HCT116 (cell line): Measurements from ENCODE around the gene TMEM223.

Source experiments
- EZH2 ChIP-seq: fragments of 200-600 bp; sonication (generic); IDR thresholded peaks from 2 replicates; pipeline ENCODE4 v1.6.1; 2017; ENCODE audit warnings: antibody characterized with exemption, mixed run types
- POLR2A ChIP-seq: IDR thresholded peaks from 2 replicates; pipeline ENCODE4 v1.7.0; 2011; ENCODE audit warnings: borderline replicate concordance; ENCODE audit not compliant: insufficient read depth, insufficient read length; ENCODE audit errors: extremely low read depth
- ZFX ChIP-seq: fragments of 450-650 bp; IDR thresholded peaks from 2 replicates; pipeline ENCODE4 v1.6.1; 2017
- TF ChIP-seq, protein P1 (sequence below): IDR thresholded peaks from 2 replicates; pipeline ENCODE4 v1.6.1; 2012
- TF ChIP-seq, protein P2 (sequence below), 3 experiments: fragments of 200-600 bp in 1 of 3; sonication (generic) in 1 of 3; IDR thresholded peaks in 2 of 3; conservative IDR thresholded peaks in 1 of 3; 2 replicates each; pipeline ENCODE4 v1.5.1; 2012 to 2017; ENCODE audit warnings: low read depth in 2 of 3, low read length in 2 of 3, antibody characterized with exemption in 1 of 3, borderline replicate concordance in 1 of 3, control low read depth in 1 of 3, mild to moderate bottlenecking in 1 of 3, mixed read lengths in 1 of 3, mixed run types in 1 of 3, moderate library complexity in 1 of 3; ENCODE audit not compliant: insufficient read depth in 1 of 3

DNA sequence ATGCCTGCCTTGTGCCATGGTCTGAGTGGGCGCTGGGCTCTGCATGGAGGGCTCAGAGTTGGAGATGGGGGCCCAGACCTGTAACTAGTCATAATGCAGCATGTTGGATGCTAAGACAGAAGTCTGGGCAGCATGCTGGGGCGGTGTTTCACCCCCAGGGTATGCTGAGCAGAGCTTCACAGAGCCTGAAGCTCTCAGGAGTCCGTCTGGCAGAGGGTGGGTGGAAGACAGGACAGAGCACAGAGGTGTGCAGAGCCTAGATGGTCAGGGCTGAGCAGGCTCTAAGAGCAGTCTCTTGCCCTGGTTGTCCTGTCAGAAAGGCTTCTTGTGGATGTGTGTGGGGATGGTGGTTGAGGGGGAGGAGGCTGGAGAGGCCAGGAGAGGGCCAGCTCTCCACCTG, 13.4 kb downstream of the TMEM223 start:
- TF ChIP-seq, protein P1, sequence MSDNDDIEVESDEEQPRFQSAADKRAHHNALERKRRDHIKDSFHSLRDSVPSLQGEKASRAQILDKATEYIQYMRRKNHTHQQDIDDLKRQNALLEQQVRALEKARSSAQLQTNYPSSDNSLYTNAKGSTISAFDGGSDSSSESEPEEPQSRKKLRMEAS = no peak
- no peak for TF ChIP-seq ZFX
- TF ChIP-seq POLR2A = no peak
- TF ChIP-seq EZH2 = no peak
- TF ChIP-seq, protein P2, sequence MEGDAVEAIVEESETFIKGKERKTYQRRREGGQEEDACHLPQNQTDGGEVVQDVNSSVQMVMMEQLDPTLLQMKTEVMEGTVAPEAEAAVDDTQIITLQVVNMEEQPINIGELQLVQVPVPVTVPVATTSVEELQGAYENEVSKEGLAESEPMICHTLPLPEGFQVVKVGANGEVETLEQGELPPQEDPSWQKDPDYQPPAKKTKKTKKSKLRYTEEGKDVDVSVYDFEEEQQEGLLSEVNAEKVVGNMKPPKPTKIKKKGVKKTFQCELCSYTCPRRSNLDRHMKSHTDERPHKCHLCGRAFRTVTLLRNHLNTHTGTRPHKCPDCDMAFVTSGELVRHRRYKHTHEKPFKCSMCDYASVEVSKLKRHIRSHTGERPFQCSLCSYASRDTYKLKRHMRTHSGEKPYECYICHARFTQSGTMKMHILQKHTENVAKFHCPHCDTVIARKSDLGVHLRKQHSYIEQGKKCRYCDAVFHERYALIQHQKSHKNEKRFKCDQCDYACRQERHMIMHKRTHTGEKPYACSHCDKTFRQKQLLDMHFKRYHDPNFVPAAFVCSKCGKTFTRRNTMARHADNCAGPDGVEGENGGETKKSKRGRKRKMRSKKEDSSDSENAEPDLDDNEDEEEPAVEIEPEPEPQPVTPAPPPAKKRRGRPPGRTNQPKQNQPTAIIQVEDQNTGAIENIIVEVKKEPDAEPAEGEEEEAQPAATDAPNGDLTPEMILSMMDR (IDR thresholded peaks at IDR 0.05 in 2 of 3, conservative IDR thresholded peaks at IDR 0.05 in 1 of 3; ENCODE audit: borderline replicate concordance in 1 of 3, insufficient read depth in 1 of 3, low read depth in 2 of 3, low read length in 2 of 3) = no peak
